GF-D8 (cell line): Measurements from ENCODE around the gene OR56B1.

ENCODE experiments used
- DNase-seq: peaks from one replicate; lab custom pipeline; 2025; lab: John Stamatoyannopoulos, UW

OR56B1 gene

DNA sequence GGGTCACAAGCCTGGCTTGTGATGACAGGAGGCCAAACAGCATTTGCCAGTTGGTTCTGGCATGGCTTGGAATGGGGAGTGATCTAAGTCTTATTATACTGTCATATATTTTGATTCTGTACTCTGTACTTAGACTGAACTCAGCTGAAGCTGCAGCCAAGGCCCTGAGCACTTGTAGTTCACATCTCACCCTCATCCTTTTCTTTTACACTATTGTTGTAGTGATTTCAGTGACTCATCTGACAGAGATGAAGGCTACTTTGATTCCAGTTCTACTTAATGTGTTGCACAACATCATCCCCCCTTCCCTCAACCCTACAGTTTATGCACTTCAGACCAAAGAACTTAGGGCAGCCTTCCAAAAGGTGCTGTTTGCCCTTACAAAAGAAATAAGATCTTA lies 843 bp downstream of the OR56B1 start:
- DNase-seq = no peak

DNA sequence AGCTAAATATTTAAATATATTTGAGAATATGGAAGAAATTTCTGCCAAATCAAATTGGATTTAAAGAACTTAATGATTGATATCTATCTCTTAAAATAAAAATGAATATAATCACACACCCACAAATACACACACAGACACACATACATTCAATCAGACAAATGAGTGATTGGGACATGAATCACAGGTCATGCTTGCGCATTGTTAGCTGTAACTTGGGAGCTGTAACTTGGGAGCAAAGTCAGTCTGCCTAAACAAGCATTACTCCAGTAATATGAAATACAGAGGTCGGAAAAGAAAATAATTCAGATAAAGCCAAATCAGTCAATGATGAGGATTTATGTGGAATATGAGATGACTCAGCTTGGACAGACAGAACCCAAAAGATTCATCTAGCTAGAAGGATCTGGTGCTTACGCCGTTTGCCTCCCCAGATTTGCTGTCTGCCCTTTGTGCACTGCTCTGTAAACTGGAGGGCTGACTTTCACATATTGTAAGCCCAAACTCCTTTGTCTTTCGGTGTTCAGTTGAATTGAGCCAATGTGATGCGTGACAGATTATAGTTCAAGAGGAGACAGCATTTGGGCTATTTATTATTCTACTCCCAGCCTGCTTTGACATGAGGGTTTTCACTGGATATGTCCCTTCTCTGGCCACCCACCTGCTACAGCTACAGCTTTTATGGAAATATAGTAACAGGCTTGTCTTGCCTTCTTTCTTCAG lies 1.6 kb downstream of the OR56B1 start:
- DNase-seq = no peak

DNA sequence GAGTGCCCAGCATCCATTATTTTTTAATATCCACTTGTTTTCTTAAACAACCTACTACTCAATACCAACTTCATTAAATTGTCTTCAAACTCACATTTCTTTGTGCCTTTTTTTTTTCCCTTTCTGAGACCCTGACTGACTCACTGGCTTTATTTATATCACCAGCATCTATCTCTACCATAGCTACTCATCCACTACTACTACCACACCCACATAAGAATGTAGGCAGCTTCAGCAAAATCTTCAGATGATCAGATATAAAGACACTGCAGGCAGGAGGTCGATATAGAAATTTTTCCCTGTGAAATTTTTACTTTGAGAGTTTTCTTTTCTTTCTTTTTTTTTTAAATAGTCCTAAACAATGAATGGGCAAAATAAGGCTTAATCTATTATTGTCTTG lies 2.2 kb downstream of the OR56B1 start:
- DNase-seq = no peak

DNA sequence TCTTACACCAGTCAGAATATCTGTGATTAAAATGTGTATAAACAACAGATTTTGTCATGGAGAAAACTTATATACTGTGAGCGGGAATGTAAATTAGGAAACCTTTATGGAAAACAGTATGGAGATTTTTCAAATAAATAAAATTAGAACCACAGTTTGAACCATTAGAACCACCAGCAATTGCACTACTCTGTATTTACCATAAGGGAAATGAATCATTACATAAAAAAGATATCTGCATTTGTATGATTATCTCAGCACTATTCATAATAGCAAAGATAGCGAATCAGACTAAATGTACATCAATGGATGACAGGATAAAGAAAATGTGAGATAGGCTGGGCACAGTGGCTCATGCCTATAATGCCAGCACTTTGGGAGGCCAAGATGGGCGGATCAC lies 10.4 kb downstream of the OR56B1 start:
- DNase-seq = no peak

DNA sequence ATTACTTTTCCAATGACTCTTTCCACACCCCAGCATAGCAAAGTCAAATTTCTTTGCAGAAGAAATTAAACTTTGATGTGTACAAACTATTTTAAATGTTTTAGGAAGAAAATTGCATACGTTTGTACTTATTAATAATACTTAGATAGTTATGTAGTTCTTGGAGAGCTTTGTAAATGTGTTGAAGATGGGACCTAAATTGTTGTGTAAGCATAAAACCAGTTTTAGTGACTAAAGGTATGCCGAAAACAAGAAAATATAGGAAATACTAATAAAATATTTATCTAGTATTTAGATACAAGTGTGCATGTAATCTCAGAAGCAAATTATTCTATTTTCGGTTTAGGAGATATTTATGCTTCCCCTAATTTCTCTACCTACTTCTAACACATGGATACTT lies 13.6 kb downstream of the OR56B1 start:
- DNase-seq = no peak

DNA sequence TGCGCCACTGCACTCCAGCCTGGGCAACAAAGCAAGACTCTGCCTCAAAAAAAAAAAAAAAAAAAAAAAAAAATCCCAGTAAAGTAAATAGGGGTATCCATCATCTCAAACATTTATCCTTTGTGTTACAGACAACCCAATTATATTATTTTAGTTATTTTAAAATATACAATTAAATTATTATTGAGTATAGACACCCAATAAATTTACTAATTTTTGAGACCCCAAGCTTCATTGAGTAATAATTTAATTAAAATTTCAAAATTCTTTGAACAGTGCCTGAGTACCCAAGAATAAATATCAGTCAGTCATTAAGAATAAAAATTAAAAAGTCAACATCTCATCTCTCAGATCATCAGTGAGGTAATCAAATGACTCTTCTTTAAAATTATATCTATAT lies 17.7 kb downstream of the OR56B1 start, which contains the start of gene OR52N4:
Gene OR52N4 (plus strand): TSS at position 301 of the 400 bp plus-strand sequence. CDS start 498 bp downstream, outside the sequence.
- no peak for DNase-seq

DNA sequence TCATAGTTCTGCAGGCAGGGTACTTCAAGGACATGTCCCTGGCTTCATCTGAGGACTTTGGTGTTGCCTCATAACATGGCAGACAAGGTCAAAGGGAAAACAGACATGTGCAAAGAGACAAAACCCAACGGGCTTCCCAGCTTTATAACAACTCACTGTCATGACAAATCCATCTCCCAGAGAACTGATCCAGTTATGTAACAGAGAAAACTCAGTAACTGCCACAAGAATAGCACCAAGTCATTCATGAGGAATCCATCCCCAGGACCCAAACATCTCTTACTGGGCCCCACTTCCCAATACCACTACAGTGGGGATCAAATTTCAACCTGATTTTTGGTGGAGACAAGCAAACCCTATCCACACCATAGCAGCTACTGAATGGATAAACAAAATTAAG lies 30.8 kb downstream of the OR56B1 start:
- DNase-seq = no peak

DNA sequence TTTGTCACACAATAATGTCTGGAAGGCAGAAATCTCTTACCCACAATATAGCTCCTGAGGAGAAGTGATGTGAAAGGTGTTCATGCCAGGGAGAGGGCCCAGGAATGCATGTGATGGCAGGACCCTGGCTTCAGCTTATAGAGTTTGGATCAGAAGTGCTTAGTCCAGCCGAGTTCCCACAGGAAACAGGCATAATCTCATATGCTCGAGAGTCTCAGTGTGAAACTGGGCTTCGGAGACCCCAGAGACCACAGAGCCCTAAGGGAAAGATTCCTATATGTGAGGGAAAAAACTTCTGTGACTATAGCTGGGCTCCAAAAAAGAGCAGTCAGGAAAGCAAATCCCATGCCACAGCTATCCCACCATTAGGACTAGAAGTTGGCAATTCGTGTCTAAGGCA lies 47.0 kb downstream of the OR56B1 start, which contains the start of gene OR52N5:
Gene OR52N5 (minus strand): TSS at position 101 of the 400 bp plus-strand sequence. CDS start 4,721 bp downstream, outside the sequence.
- no peak for DNase-seq
